Adrenal gland (tissue), 5 donors: ENCODE results near the gene DLG2.

Experiments
- CTCF ChIP-seq, 6 experiments: fragments of 450-650 bp in 4 of 6; fragments of 200-600 bp in 2 of 6; sonication (generic) in 1 of 6; IDR thresholded peaks; 1 replicate in 5 of 6; 2 replicates in 1 of 6; pipeline versions ENCODE4 v1.5.1 to v1.8.0; 2016 to 2021; ENCODE audit warnings: antibody characterized with exemption in 6 of 6, mild to moderate bottlenecking in 2 of 6, moderate library complexity in 1 of 6
- POLR2A ChIP-seq, 2 donors: fragments of 450-650 bp; IDR thresholded peaks; one replicate each; pipeline ENCODE4 v1.6.1; 2017; ENCODE audit warnings: antibody characterized with exemption in 2 of 2, mild to moderate bottlenecking in 2 of 2, moderate library complexity in 1 of 2
- donor health status: DM: no; HTN: no; CAD: no.

- TF ChIP-seq CTCF (IDR thresholded peaks at IDR 0.05) (no peak), POLR2A (IDR thresholded peaks at IDR 0.05) (no peak)
Observed at GRCh38 chr11:83706566-83706965, 1920.6 kb downstream of the DLG2 start.
